Brain microvascular endothelial cell (primary cell): ENCODE data around the gene MAN1A2.

Experiments
- DNase-seq: peaks from one replicate; pipeline ENCODE4 v3.0.0-alpha.2; 2020
- H3K27ac ChIP-seq: fragments of 250-450 bp; sonication (Bioruptor Pico); 2 replicates; pipeline ENCODE4 v1.5.1; 2020; ENCODE audit warnings: mild to moderate bottlenecking, moderate library complexity
- H3K27me3 ChIP-seq: fragments of 250-450 bp; sonication (Bioruptor Pico); replicated peaks from 2 replicates; pipeline ENCODE4 v1.5.1; 2020; ENCODE audit warnings: mild to moderate bottlenecking
- H3K36me3 ChIP-seq: fragments of 250-450 bp; sonication (Bioruptor Pico); replicated peaks from 2 replicates; pipeline ENCODE4 v1.5.1; 2020; ENCODE audit warnings: mild to moderate bottlenecking
- H3K4me3 ChIP-seq: 2 replicates; pipeline ENCODE4 v1.5.1; 2011; ENCODE audit warnings: low read depth, mild to moderate bottlenecking, control low read depth, low read length, moderate library complexity
- in situ Hi-C: cut with HindIII; loops from 2 replicates; pipeline ENCODE4 v1.10.0; 2017; ENCODE audit warnings: low sequenced_read_pairs, low pct_ligation_motif_present
- TF ChIP-seq, protein P1 (sequence below): IDR thresholded peaks from 2 replicates; pipeline ENCODE4 v1.5.1; 2011; ENCODE audit warnings: low read depth, mild to moderate bottlenecking, moderate library complexity, low read length, control low read depth, inconsistent platforms; ENCODE audit errors: missing control alignments

MAN1A2 gene

DNA sequence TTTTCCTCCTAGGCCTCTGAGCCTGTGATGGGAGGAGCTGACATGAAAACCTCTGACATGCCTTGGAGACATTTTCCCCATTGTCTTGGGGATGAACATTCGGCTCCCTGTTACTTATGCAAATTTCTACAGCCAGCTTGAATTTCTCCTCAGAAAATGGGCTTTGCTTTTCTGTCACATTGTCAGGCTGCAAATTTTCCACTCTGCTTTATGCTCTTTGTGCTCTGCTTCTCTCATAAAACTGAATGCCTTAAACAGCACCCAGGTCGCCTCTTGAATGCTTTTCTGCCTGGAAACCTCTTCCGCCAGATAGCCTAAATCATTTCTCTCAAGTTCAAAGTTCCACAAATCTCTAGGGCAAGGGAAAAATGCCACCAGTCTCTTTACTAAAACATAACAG, 191.9 kb downstream of the MAN1A2 start:
- Histone ChIP-seq H3K36me3 (no peaks in the 10 kb centered on the region), H3K4me3 (no peak overlapping the region), H3K27me3 (no peaks in the 10 kb centered on the region), H3K27ac (no peak overlapping the region)
- DNase-seq = no peak
- TF ChIP-seq, protein P1, sequence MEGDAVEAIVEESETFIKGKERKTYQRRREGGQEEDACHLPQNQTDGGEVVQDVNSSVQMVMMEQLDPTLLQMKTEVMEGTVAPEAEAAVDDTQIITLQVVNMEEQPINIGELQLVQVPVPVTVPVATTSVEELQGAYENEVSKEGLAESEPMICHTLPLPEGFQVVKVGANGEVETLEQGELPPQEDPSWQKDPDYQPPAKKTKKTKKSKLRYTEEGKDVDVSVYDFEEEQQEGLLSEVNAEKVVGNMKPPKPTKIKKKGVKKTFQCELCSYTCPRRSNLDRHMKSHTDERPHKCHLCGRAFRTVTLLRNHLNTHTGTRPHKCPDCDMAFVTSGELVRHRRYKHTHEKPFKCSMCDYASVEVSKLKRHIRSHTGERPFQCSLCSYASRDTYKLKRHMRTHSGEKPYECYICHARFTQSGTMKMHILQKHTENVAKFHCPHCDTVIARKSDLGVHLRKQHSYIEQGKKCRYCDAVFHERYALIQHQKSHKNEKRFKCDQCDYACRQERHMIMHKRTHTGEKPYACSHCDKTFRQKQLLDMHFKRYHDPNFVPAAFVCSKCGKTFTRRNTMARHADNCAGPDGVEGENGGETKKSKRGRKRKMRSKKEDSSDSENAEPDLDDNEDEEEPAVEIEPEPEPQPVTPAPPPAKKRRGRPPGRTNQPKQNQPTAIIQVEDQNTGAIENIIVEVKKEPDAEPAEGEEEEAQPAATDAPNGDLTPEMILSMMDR = no peak
- in situ Hi-C loops = no loop called here

DNA sequence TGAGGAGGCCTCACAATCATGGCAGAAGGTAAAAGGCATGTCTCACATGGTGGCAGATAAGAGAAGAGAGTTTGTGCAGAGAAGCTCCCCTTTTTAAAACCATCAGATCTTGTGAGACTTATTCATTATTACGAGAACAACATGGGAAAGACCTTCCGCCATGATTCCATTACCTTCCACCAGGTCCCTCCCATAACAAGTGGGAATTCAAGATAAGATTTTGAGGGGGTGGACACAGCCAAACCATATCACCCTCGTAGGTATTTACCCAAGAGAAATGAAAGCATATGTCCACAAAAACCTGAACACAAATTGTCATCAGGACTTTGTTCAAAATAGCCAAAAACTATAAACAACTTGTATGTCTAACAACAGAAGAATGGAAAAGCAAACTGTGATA, 192.7 kb downstream of the MAN1A2 start:
- DNase-seq = no peak
- TF ChIP-seq, protein P1 = no peak
- in situ Hi-C loops = no loop called here
- H3K27me3 ChIP-seq = no peaks in the 10 kb centered on the region
- no peak overlapping the region for H3K27ac ChIP-seq
- H3K36me3 ChIP-seq = no peaks in the 10 kb centered on the region
- H3K4me3 ChIP-seq = no peak overlapping the region

DNA sequence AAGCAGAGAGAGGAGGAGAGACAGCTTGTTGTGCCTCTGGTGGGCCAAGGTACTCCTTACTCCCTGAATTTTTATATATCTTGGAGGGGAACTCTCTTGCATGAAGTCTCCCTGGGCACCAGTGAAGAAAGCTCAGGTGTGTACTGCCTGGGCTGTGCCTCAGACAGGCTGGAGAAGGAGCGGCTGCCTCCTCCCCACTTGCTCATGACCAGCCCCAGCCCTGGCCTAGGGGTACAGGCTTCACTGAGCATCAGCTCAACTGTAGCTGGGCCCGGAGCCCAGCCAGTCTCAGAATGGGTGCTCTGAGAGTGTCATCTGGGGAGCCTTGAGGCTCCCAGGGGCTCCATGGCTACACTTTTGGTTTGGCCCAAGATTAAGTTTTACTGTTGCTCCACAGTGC, 193.8 kb downstream of the MAN1A2 start:
- Histone ChIP-seq H3K27me3 (no peaks in the 10 kb centered on the region), H3K27ac (no peak overlapping the region), H3K36me3 (no peaks in the 10 kb centered on the region), H3K4me3 (no peak overlapping the region)
- in situ Hi-C loops = no loop called here
- TF ChIP-seq, protein P1 = no peak
- no peak for DNase-seq

DNA sequence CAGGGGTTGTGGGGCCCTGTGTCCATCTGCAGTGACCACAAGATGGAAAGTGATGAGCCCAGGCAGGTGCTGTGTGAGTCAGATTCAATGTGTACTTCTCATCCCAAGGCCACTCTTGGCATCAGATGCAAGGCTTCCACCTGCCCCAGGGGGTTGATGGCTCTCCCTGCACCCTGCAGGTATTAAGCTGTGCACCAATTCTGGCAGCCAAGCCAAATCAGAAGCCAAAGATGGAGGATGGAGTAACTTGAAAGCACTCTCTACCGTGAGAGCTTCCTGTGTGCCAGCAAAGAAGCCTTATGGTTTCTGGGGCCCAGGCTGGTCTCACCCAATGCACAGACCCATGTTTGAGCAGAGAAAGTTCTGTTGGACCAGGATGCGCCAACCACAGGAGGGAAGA, 194.3 kb downstream of the MAN1A2 start:
- in situ Hi-C loops = no loop called here
- Histone ChIP-seq H3K27ac (no peak overlapping the region), H3K4me3 (no peak overlapping the region), H3K36me3 (no peaks in the 10 kb centered on the region), H3K27me3 (no peaks in the 10 kb centered on the region)
- DNase-seq = no peak
- TF ChIP-seq, protein P1 = no peak

GRCh38 chr1:117562581-117563491, 195.6 kb downstream of the MAN1A2 start:
- in situ Hi-C loops = no loop called here
- no peaks in the 10 kb centered on the region for H3K36me3 ChIP-seq
- TF ChIP-seq, protein P1 = no peak
- no peak for DNase-seq
- no peak overlapping the region for H3K4me3 ChIP-seq
- no peaks in the 10 kb centered on the region for H3K27me3 ChIP-seq
- no peak overlapping the region for H3K27ac ChIP-seq
